UCSD-AML1 (cell line): ENCODE data around the gene THY1.

ENCODE experiments used
- DNase-seq: peaks from one replicate; lab custom pipeline; 2025; ENCODE audit not compliant: unreplicated experiment; lab: John Stamatoyannopoulos, UW

THY1 gene

GRCh38 chr11:119371778-119372182, 51.2 kb downstream of the THY1 start:
- DNase-seq, result no peak

GRCh38 chr11:119371067-119371601, 51.8 kb downstream of the THY1 start:
- no peak for DNase-seq

- DNase-seq, result no peak
Measured at GRCh38 chr11:119370486-119371046, 52.4 kb downstream of the THY1 start.

DNA sequence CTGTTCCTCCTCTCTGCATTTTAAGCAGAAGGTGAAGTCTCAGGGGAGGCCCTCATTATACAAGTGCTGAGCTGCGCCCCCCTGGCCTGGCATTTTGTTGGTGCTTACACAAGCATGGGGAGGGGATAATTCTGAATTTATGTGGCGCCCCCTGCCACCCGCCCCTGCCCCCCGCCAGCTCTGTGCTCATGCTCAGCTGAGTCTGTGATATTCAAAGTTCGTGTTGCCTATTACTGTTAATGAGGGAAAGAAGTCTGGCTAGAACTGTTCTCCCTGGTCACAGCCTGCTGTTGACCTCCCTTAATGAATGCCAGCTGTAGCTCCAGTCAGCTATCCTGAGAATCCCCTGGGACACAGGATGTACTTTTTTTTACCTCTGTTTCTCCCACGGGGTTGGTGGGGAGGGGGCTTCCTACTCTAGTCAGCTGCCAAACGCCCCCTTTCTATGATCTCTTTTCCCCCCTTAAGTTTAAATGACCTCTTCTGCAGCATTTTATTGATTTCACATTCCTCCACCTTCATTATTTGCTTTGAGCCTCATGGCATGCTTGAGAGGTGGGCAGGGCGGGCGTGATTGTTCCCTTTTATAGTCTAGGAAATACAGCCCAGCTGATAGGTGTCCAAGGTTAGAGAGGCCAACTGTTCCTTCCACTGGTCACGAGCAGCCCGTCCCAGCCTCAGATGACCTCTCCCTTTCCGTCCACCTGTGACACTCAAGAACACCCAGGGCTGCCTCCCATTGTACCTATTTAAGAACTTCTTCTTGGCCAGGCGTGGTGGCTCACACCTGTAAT, 53.6 kb downstream of the THY1 start:
- no peak for DNase-seq

DNA sequence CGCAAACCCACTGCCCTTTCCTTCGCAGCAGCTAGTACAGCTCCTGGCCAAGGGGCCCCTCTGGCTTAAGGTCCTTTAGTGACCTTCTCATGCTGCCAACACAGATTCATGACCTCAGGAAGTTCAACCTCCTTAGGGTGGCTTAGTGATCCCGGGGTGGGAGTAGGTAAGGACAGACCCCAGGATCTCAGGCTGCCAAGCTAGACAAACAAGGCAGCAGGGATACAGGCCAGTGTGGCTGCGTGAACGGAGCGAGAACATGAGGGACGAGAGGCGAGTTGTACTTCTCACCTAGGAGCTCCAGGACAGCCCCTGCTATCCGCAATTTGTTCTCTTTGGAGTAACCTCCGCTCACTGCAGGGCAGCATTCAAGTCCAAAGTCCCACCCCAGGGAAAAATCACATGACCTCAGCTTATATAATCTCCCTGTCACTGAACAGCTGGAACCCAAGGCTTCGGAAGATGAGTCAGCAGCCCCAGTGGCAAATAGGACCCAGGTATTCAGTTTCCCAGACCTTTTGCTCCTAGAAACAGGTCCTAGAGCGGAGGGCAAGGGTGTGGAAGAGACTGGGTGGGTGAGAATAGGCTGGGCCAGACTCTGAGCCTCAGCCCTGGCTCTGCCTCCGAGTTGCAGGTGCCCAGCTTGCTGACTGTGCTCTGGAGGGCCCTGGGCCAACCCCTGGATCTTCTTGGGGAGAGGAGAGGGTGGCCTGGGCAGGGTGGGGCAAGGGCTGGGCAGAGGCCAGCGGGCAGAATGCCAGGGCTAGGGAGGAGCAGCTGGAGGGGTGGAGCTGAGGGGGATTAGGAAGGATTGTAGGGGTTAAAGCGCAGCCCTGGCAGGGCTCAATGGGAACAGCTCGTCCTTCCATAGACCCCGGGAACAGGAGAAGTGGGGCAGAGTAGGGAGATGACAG, 54.6 kb downstream of the THY1 start:
- no peak for DNase-seq

DNA sequence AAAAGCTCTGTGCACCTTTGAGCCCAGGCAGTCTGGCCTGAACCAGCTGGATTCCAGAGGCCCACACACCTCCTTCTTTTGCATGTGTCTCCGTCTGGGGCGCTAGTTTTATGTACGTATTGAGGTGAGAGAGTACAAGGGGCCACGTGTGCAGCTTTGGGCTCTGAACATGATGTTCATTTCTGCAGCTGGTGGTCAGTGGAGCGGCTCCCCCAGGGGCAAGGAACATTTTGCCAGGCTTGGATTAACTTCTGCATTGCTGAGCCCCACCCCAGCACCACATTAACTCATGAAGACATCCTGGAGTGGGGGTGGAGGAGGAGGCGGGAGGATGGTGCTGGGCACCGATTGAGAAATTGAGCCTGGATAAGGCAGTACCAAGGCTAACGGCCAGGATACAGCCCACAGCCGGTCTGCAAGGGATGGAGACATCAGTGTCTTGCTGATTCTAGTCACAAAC, 55.3 kb downstream of the THY1 start:
- DNase-seq, result no peak
